ENCODE results near the gene SLC25A36.
"Not testable (repeated sequence)": the region's sequence is repeated elsewhere in the genome, so short reads cannot be mapped to it uniquely, and the experiment has no call there.

SLC25A36 gene

DNA sequence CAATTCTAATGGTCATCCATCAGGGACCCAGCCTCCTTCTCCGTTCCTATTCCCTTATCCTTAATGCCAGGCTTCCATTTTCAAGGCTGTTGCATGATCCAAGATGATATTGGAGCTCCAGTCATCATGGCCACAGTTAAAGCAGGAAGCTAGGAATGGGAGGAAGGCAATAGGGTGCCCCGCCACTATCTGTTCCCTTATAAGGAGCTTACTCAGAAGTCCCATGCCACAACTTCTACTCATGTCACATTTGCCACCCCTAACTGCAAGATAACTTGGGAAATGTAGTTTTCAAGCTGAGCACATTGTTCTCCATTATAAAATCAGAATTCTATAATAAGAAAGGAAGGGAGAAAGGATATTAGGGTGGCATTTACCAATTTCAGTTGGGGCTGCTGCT is 70.9 kb downstream of the SLC25A36 start:
- TF ChIP-seq, protein P1, sequence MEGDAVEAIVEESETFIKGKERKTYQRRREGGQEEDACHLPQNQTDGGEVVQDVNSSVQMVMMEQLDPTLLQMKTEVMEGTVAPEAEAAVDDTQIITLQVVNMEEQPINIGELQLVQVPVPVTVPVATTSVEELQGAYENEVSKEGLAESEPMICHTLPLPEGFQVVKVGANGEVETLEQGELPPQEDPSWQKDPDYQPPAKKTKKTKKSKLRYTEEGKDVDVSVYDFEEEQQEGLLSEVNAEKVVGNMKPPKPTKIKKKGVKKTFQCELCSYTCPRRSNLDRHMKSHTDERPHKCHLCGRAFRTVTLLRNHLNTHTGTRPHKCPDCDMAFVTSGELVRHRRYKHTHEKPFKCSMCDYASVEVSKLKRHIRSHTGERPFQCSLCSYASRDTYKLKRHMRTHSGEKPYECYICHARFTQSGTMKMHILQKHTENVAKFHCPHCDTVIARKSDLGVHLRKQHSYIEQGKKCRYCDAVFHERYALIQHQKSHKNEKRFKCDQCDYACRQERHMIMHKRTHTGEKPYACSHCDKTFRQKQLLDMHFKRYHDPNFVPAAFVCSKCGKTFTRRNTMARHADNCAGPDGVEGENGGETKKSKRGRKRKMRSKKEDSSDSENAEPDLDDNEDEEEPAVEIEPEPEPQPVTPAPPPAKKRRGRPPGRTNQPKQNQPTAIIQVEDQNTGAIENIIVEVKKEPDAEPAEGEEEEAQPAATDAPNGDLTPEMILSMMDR (IDR thresholded peaks at IDR 0.05; ENCODE audit: extremely low read depth, missing control alignments): no peak
- no peak for DNase-seq (ENCODE audit: low spot score)

DNA sequence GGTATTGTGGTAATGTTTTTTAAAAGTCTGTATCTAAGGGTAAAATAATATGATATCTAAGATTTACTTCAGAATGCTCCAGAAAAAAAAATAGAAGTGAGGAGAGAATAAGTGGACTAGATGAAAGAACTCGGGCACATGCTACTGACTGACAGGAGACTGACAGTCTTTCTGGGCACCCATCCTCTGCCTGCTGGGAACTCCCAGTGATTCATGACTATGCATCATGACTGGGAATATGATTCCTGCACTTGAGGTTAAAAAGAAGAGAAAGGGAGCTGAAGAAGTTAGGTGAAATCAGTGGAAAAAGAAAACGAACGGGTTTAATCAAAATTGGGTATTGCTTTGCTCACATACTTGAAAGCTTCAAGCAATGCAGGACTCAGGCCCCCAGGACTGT is 73.8 kb downstream of the SLC25A36 start:
- DNase-seq (ENCODE audit: low spot score): no peak
- TF ChIP-seq, protein P1 (IDR thresholded peaks at IDR 0.05; ENCODE audit: extremely low read depth, missing control alignments): no peak

DNA sequence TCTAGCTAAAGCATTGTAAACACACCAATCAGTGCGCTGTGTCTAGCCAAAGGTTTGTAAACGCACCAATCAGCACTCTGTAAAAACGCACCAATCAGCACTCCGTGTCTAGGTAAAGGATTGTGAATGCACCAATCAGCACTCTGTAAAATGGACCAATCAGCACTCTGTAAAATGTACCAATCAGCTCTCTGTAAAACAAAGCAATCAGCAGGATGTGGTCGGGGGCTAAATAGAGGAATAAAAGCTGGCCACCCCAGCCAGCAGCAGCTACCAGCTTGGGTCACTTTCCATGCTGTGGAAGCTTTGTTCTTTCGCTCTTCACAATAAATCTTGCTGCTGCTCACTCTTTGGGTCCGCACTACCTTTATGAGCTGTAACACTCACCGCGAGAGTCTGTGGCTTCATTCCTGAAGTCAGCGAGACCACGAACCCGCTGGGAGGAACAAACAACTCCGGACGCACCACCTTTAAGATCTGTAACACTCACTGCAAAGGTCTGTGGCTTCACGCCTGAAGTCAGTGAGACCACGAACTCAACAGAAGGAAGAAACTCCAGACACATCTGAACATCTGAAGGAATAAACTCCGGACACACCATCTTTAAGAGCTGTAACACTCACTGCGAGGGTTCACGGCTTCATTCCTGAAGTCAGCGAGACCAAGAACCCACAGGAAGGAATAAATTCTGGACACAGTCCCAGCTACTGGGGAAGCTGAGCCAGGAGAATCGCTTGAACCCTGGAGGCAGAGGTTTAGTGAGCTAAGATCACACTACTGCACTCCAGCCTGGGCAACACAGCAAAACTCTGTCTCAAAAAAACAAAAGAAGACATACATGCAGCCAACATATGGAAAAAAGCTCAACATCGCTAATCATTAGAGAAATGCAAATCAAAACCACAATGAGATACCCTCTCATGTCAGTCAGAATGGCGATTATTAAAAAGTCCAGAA is 76.0 kb downstream of the SLC25A36 start:
- DNase-seq (ENCODE audit: low spot score): not testable (repeated sequence)

DNA sequence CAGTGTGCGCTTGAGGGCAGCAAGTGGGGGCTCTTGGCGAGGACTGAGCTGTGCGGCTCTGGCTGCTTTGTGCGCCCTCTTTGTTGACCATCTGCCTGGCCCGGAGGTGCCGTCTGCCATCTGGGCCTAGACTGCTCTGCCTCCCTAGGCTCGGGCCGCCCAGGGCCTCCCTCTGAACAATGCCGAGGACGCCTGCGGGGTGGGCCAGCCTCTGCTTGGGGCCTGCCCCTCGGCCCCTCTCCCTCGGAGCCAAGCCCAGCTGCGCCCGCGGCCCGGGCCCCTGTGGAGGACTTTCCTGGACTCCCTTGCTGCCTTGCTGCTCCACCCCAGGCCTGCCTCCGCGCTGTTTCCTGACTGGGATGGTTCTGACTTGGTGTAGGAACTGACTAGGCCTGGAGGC is 77.6 kb downstream of the SLC25A36 start:
- no peak for DNase-seq (ENCODE audit: low spot score)
- TF ChIP-seq, protein P1 (IDR thresholded peaks at IDR 0.05; ENCODE audit: extremely low read depth, missing control alignments): no peak

DNA sequence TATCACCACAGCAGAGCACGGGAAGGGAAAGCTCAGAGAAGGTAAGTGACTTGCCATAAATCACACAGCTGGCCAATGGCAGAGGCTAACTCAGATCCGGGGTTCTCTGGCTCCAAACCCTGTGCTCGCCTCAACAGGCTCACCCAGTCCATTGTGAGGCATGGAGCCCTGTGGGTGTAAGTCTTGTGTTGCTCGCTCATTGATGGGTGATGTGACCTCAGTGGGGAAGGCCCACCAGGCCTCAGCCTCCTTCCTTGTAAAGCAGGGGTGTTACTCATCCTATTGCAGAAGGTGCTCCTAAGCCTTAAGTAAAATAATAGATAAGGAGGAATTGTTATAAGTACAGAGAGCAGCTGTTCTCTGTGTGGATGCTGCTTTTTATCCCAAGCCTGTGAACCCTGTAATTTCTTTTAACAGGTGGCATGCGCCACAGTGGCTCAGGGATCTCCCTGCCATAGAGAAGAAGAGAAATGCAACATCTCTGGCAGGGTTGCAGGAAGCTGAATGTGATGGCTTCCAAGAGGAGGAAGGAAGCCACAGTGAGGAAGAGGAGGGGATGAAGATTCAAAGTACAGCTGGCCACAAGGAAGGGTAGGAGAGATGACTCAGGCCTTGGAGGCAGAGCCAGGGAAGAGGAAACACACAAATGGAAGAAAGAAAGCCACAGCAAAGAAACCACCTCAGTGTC is 78.7 kb downstream of the SLC25A36 start:
- DNase-seq (ENCODE audit: low spot score): no peak
- TF ChIP-seq, protein P1 (IDR thresholded peaks at IDR 0.05; ENCODE audit: extremely low read depth, missing control alignments): no peak

DNA sequence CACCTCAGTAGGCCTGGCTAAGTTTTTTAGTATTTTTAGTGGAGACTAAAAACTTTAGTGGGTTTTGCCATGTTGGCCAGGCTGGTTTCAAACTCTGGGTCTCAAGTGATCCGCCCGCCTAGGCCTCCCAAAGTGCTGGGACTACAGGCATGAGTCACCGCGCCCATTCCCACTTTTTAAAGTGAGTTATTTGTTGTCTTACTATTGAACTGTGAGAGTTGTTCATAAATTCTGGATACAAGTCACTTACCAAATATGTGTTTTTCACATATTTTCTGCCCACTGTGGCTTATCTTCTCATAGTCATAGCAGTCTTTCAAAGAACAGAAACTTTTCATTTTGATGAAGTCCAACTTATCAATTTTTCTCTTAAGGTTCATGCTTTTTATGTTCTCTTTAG is 79.6 kb downstream of the SLC25A36 start:
- TF ChIP-seq, protein P1 (IDR thresholded peaks at IDR 0.05; ENCODE audit: extremely low read depth, missing control alignments): no peak
- DNase-seq (ENCODE audit: low spot score): no peak

All from GM20000 (cell line).